ENCODE data around the gene L3MBTL4.

GRCh38 chr18:6315517-6316331, 99.0 kb downstream of the L3MBTL4 start:
- no peak for TF ChIP-seq POLR2A (IDR thresholded peaks at IDR 0.05)
- TF ChIP-seq CTCF (IDR thresholded peaks at IDR 0.05) = peak in 2 of 12 donors; percentile 13 to 37

Measured in heart left ventricle (tissue), 13 donors.